ENCODE results near the gene LRFN2.

The LRFN2 gene

GRCh38 chr6:40584741-40585140 is 2.4 kb downstream of the LRFN2 start:
- DNase-seq (ENCODE audit: low read depth in 1 of 2, low spot score in 1 of 2), result no peak
- no peak for TF ChIP-seq JUND (IDR thresholded peaks at IDR 0.05; ENCODE audit: low read depth)
- in situ Hi-C loops (cut with HindIII; ENCODE audit: low pct_unique_long_range_greater_than_20kb, low sequenced_read_pairs), result no loop called here

GRCh38 chr6:40583709-40584108 is 3.5 kb downstream of the LRFN2 start:
- DNase-seq (ENCODE audit: low read depth in 1 of 2, low spot score in 1 of 2), result no peak
- TF ChIP-seq JUND (IDR thresholded peaks at IDR 0.05; ENCODE audit: low read depth), result no peak
- in situ Hi-C loops (cut with HindIII; ENCODE audit: low pct_unique_long_range_greater_than_20kb, low sequenced_read_pairs), result no loop called here

DNA sequence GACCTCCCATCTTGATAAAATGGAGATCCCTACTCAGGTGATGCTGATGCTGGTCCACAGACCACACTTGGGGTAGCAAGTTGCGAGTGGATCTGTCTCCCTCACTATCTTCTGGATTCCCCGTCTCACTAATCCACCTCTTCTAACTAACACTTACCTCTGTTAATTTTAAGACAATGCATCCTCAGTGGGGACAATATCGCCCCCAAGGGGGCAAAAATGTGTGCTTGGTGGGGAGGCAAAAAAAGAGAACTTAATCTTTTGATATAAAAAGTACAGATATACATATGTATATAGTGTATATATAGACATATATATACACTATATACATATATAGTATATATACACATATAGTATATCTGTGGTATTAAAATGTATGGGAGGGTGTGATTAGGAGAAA is 4.3 kb downstream of the LRFN2 start:
- peak in 1 of 2 experiments; percentile 10 for DNase-seq (ENCODE audit: low read depth in 1 of 2, low spot score in 1 of 2)
- in situ Hi-C loops (cut with HindIII; ENCODE audit: low pct_unique_long_range_greater_than_20kb, low sequenced_read_pairs), result no loop called here
- TF ChIP-seq JUND (IDR thresholded peaks at IDR 0.05; ENCODE audit: low read depth), result no peak

- DNase-seq (ENCODE audit: low read depth in 1 of 2, low spot score in 1 of 2), result no peak
- in situ Hi-C loops (cut with HindIII; ENCODE audit: low pct_unique_long_range_greater_than_20kb, low sequenced_read_pairs), result no loop called here
- TF ChIP-seq JUND (IDR thresholded peaks at IDR 0.05; ENCODE audit: low read depth), result no peak
Measured at GRCh38 chr6:40579101-40579500, 8.1 kb downstream of the LRFN2 start.

- no peak for TF ChIP-seq JUND (IDR thresholded peaks at IDR 0.05; ENCODE audit: low read depth)
- in situ Hi-C loops (cut with HindIII; ENCODE audit: low pct_unique_long_range_greater_than_20kb, low sequenced_read_pairs), result no loop called here
- no peak for DNase-seq (ENCODE audit: low read depth in 1 of 2, low spot score in 1 of 2)
Measured at GRCh38 chr6:40577672-40578071, 9.5 kb downstream of the LRFN2 start.

- DNase-seq (ENCODE audit: low read depth in 1 of 2, low spot score in 1 of 2), result no peak
- no peak for TF ChIP-seq JUND (IDR thresholded peaks at IDR 0.05; ENCODE audit: low read depth)
- in situ Hi-C loops (cut with HindIII; ENCODE audit: low pct_unique_long_range_greater_than_20kb, low sequenced_read_pairs), result no loop called here
Measured at GRCh38 chr6:40573221-40573620, 13.9 kb downstream of the LRFN2 start.

GRCh38 chr6:40569162-40569910 is 17.8 kb downstream of the LRFN2 start:
- no peak for DNase-seq (ENCODE audit: low read depth in 1 of 2, low spot score in 1 of 2)
- in situ Hi-C loops (cut with HindIII; ENCODE audit: low pct_unique_long_range_greater_than_20kb, low sequenced_read_pairs), result no loop called here
- no peak for TF ChIP-seq JUND (IDR thresholded peaks at IDR 0.05; ENCODE audit: low read depth)

GRCh38 chr6:40568062-40568708 is 19.0 kb downstream of the LRFN2 start:
- TF ChIP-seq JUND (IDR thresholded peaks at IDR 0.05; ENCODE audit: low read depth), result no peak
- no peak for DNase-seq (ENCODE audit: low read depth in 1 of 2, low spot score in 1 of 2)
- in situ Hi-C loops (cut with HindIII; ENCODE audit: low pct_unique_long_range_greater_than_20kb, low sequenced_read_pairs), result no loop called here

DNA sequence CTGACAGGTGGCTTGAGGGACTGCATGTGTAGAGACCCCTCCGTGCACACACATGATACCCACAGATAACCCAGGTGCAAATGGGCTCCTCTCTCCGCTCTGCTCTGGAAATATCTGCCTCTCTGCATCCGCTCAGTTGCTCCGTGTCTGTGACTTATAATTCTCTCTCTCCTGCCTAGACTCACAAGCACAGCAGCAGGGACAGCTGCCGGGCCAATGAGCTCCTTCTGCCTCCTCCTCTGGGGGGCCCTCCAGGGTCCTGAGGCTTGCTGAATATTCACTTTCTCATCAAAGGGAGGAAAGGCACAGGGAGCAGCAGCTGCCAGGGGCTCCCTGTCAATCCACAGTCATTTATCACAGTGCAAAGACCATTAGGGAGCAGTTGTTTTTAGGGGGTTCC is 24.1 kb downstream of the LRFN2 start:
- DNase-seq (ENCODE audit: low read depth in 1 of 2, low spot score in 1 of 2), result no peak
- in situ Hi-C loops (cut with HindIII; ENCODE audit: low pct_unique_long_range_greater_than_20kb, low sequenced_read_pairs), result no loop called here
- TF ChIP-seq JUND (IDR thresholded peaks at IDR 0.05; ENCODE audit: low read depth), result no peak

DNA sequence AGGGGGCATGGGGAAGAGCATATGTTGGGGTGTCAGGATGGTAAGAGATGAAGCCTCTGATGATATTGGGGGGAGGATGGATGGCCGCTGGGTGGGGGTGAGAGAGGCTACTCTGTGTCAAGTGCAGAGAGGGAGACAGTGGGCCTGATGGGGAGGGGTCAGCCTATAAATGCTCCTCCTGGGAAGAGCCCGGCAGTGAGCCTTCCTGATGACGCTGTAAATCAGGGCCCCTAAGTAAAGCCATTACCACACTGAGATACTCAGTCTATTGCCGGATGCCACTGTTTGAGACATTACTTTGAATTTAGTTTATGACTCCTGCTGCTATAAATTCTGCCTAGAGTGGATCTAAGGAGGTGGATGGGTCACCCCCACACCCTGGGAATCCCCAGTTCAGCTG is 28.1 kb downstream of the LRFN2 start:
- in situ Hi-C loops (cut with HindIII; ENCODE audit: low pct_unique_long_range_greater_than_20kb, low sequenced_read_pairs), result no loop called here
- TF ChIP-seq JUND (IDR thresholded peaks at IDR 0.05; ENCODE audit: low read depth), result no peak
- DNase-seq (ENCODE audit: low read depth in 1 of 2, low spot score in 1 of 2), result no peak

- DNase-seq (ENCODE audit: low read depth in 1 of 2, low spot score in 1 of 2), result no peak
- TF ChIP-seq JUND (IDR thresholded peaks at IDR 0.05; ENCODE audit: low read depth), result no peak
- in situ Hi-C loops (cut with HindIII; ENCODE audit: low pct_unique_long_range_greater_than_20kb, low sequenced_read_pairs), result no loop called here
Measured at GRCh38 chr6:40558102-40558501, 29.1 kb downstream of the LRFN2 start.

- TF ChIP-seq JUND (IDR thresholded peaks at IDR 0.05; ENCODE audit: low read depth), result no peak
- in situ Hi-C loops (cut with HindIII; ENCODE audit: low pct_unique_long_range_greater_than_20kb, low sequenced_read_pairs), result no loop called here
- no peak for DNase-seq (ENCODE audit: low read depth in 1 of 2, low spot score in 1 of 2)
Measured at GRCh38 chr6:40556881-40557280, 30.3 kb downstream of the LRFN2 start.

GRCh38 chr6:40556023-40556422 is 31.1 kb downstream of the LRFN2 start:
- no peak for DNase-seq (ENCODE audit: low read depth in 1 of 2, low spot score in 1 of 2)
- no peak for TF ChIP-seq JUND (IDR thresholded peaks at IDR 0.05; ENCODE audit: low read depth)
- in situ Hi-C loops (cut with HindIII; ENCODE audit: low pct_unique_long_range_greater_than_20kb, low sequenced_read_pairs), result no loop called here

Measured in T47D (cell line).